ENCODE data around the gene CHD9NB.
"Not testable (repeated sequence)": the region's sequence is repeated elsewhere in the genome, so short reads cannot be mapped to it uniquely, and the experiment has no call there.

Gene CHD9NB

GRCh38 chr16:53084141-53084541 lies 31.4 kb upstream of the CHD9NB start:
- no peak for DNase-seq (ENCODE audit: low spot score)

GRCh38 chr16:53083119-53083518 lies 30.4 kb upstream of the CHD9NB start:
- DNase-seq (ENCODE audit: low spot score) = no peak

- DNase-seq (ENCODE audit: low spot score) = no peak
Measured at GRCh38 chr16:53082509-53082908, 29.8 kb upstream of the CHD9NB start.

GRCh38 chr16:53081686-53082407 lies 29.1 kb upstream of the CHD9NB start:
- DNase-seq (ENCODE audit: low spot score) = no peak

- DNase-seq (ENCODE audit: low spot score) = no peak
Measured at GRCh38 chr16:53081032-53081424, 28.3 kb upstream of the CHD9NB start.

GRCh38 chr16:53080345-53081031 lies 27.8 kb upstream of the CHD9NB start:
- peak; percentile 91 for DNase-seq (ENCODE audit: low spot score)

- no peak for DNase-seq (ENCODE audit: low spot score)
Measured at GRCh38 chr16:53078765-53079485, 26.2 kb upstream of the CHD9NB start.

GRCh38 chr16:53078247-53078646 lies 25.6 kb upstream of the CHD9NB start:
- no peak for DNase-seq (ENCODE audit: low spot score)

- DNase-seq (ENCODE audit: low spot score) = not testable (repeated sequence)
Measured at GRCh38 chr16:53075461-53075860, 22.8 kb upstream of the CHD9NB start.

GRCh38 chr16:53074296-53074695 lies 21.6 kb upstream of the CHD9NB start:
- not testable (repeated sequence) for DNase-seq (ENCODE audit: low spot score)

GRCh38 chr16:53073022-53073421 lies 20.3 kb upstream of the CHD9NB start:
- no peak for DNase-seq (ENCODE audit: low spot score)

- no peak for DNase-seq (ENCODE audit: low spot score)
Measured at GRCh38 chr16:53071748-53072301, 19.1 kb upstream of the CHD9NB start.

- DNase-seq (ENCODE audit: low spot score) = no peak
Measured at GRCh38 chr16:53069772-53070171, 17.1 kb upstream of the CHD9NB start.

- no peak for DNase-seq (ENCODE audit: low spot score)
Measured at GRCh38 chr16:53068423-53068833, 15.7 kb upstream of the CHD9NB start.

GRCh38 chr16:53067675-53068074 lies 15.0 kb upstream of the CHD9NB start:
- DNase-seq (ENCODE audit: low spot score) = no peak

- DNase-seq (ENCODE audit: low spot score) = no peak
Measured at GRCh38 chr16:53065461-53066061, 12.9 kb upstream of the CHD9NB start.

GRCh38 chr16:53064081-53064578 lies 11.4 kb upstream of the CHD9NB start:
- no peak for DNase-seq (ENCODE audit: low spot score)

- no peak for DNase-seq (ENCODE audit: low spot score)
Measured at GRCh38 chr16:53061701-53062159, 9.0 kb upstream of the CHD9NB start.

GRCh38 chr16:53061256-53061655 lies 8.6 kb upstream of the CHD9NB start:
- DNase-seq (ENCODE audit: low spot score) = no peak

GRCh38 chr16:53059672-53060071 lies 7.0 kb upstream of the CHD9NB start:
- DNase-seq (ENCODE audit: low spot score) = no peak

GRCh38 chr16:53058882-53059281 lies 6.2 kb upstream of the CHD9NB start:
- DNase-seq (ENCODE audit: low spot score) = no peak

GRCh38 chr16:53058441-53058840 lies 5.7 kb upstream of the CHD9NB start:
- DNase-seq (ENCODE audit: low spot score) = no peak

Measured in AG20443 (cell line).